GM12865 (cell line): ENCODE results near the gene TRAK1.

Experiments
- DNase-seq: peaks from one replicate; pipeline ENCODE4 v3.0.0; 2010; ENCODE audit warnings: low read depth
- H3K4me3 ChIP-seq: 2 replicates; pipeline ENCODE4 v1.5.1; 2011; ENCODE audit warnings: mild to moderate bottlenecking, low read depth, low read length, control low read depth
- TF ChIP-seq, protein P1 (sequence below): IDR thresholded peaks from 2 replicates; pipeline ENCODE4 v1.5.1; 2011; ENCODE audit warnings: low read length, control low read depth, low read depth, inconsistent platforms; ENCODE audit not compliant: insufficient read depth; ENCODE audit errors: missing control alignments

Gene TRAK1

DNA sequence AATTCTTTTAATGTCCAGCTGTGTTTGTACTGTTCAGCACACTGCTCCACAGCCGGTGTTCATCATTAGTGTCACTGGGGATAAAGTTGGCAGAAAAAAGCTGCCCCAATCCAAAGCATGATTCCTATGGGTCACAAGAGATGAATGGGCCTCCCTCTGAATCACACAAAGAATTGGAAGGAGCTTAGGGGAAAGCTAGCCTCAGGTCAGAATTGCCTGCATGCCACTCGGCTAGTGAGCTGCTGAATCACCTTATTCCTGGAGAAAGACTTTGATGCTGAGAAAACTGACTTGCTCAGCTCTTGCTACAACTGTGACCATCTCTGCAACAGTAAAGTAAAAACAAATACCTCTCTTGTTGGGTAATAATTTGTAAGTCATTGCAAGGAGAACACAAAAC is 171.4 kb downstream of the TRAK1 start:
- TF ChIP-seq, protein P1, sequence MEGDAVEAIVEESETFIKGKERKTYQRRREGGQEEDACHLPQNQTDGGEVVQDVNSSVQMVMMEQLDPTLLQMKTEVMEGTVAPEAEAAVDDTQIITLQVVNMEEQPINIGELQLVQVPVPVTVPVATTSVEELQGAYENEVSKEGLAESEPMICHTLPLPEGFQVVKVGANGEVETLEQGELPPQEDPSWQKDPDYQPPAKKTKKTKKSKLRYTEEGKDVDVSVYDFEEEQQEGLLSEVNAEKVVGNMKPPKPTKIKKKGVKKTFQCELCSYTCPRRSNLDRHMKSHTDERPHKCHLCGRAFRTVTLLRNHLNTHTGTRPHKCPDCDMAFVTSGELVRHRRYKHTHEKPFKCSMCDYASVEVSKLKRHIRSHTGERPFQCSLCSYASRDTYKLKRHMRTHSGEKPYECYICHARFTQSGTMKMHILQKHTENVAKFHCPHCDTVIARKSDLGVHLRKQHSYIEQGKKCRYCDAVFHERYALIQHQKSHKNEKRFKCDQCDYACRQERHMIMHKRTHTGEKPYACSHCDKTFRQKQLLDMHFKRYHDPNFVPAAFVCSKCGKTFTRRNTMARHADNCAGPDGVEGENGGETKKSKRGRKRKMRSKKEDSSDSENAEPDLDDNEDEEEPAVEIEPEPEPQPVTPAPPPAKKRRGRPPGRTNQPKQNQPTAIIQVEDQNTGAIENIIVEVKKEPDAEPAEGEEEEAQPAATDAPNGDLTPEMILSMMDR, result no peak
- DNase-seq, result no peak

DNA sequence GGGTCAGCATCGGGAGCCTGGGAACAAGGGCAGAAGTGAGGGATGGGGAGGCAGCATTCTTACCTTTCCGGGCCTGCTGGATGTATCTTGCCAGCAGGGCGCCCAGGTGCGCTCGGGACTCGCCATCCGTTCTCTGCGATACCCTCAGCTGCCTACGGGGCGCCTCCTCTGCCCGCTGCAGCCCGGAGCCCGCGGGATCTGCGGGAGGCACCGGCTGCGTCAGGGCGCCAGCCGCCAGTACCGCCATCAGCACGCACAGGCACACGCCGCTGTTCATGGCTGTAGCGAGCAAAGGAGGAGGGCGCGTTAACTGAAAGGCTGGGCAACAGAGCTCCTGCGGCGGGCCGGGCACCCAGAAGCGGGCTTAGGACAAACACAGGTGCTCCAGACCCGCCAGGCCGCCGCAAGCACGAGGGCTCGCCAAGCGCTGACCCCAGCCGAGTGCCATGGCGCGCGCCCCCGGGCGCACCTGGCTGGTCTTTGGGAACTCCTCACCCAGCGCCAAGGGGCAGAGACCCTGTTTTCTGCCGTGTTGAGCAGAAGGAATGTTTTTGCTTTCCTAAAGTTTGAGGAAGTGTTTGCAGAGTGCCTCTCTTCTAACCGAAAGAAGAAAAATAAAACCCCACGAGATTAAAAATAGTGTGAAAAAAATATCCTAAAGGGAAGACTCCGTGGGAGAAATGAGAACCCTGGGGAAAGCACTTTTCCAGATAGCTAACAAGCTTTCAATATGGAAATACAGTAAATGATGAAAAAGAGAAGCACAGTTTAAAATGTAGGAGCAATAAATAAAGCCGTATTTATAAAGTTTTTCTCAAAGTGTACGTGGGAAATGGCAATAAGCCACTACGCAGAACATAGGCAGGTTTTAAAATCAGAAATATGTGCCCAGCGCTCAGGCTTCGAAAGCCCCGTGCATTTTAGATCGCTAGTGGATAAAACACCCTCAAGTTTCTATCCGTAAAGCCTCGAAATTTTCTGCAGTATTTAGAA is 172.5 kb downstream of the TRAK1 start:
- no peak for DNase-seq
- TF ChIP-seq, protein P1, result no peak
- no peak overlapping the region for H3K4me3 ChIP-seq

More for the DNA sequence above, 171.4 kb downstream of the TRAK1 start:
- H3K4me3 ChIP-seq, result no peak overlapping the region

DNA sequence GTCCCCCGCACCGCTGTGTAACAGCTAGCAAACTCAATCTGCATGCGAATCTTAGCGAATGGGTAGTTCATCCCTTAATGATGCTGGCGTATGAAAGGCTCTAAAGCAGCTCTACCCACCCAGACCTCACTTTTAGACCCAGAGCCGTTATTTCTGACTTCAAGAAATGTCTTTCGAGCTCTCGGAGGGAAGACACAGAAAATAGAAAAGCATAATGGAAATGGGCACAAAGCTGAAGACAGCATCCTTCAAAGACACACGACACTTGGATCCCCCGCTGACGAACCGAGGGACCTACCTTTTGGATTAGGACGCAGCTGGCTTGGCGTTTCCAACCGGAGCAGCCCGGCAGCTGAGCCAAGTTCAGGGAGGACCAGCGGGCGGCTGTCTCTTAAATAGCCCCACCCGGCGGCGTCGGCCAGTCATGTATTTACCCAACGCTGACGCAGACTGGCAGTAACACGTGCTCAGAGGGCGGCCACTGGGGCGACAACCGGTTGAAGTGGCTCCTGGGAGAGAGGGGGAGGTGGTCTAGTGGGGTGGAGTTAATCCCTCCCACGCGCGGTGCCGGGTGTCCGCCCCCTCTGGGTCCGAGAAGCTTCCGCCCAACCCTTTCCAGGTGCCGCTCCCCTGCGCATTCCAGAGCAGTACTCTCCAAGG is 173.4 kb downstream of the TRAK1 start:
- DNase-seq, result no peak
- H3K4me3 ChIP-seq, result no peak overlapping the region
- TF ChIP-seq, protein P1, result no peak

GRCh38 chr3:42265059-42265991 is 174.2 kb downstream of the TRAK1 start:
- no peak for DNase-seq
- H3K4me3 ChIP-seq, result no peak overlapping the region
- TF ChIP-seq, protein P1, result no peak

- H3K4me3 ChIP-seq, result no peak within 1 kb of the TSS
- DNase-seq, result no peak
- TF ChIP-seq, protein P1, result no peak
These were observed 174.9 kb downstream of the TRAK1 start, which contains the start of gene CCK for GRCh38 chr3:42266085-42266484. Gene CCK (minus strand): TSS chr3:42266185. CDS start chr3:42263630, 2,555 bp downstream.

- DNase-seq, result no peak
- TF ChIP-seq, protein P1, result no peak
- no peak overlapping the region for H3K4me3 ChIP-seq
These were observed 176.7 kb downstream of the TRAK1 start for GRCh38 chr3:42267878-42268277.
